ENCODE data around the gene RAD51B. TPM values are rescaled to one million over a fixed set of nuclear protein-coding genes. Genes with fewer than 3 reads are reported as not detected.
"Not testable (repeated sequence)": the region's sequence is repeated elsewhere in the genome, so short reads cannot be mapped to it uniquely, and the experiment has no call there.

RAD51B gene
- total RNA-seq, 1 donor from 2014 or later = 14.7 TPM

- DNase-seq (ENCODE audit: low spot score) = no peak
Observed at GRCh38 chr14:68109132-68109900, 289.7 kb downstream of the RAD51B start.

- no peak for DNase-seq (ENCODE audit: low spot score)
Observed at GRCh38 chr14:68111097-68111852, 291.7 kb downstream of the RAD51B start.

GRCh38 chr14:68111853-68112270 is 292.3 kb downstream of the RAD51B start:
- DNase-seq (ENCODE audit: low spot score) = no peak

GRCh38 chr14:68112442-68112841 is 292.9 kb downstream of the RAD51B start:
- no peak for DNase-seq (ENCODE audit: low spot score)

GRCh38 chr14:68113343-68113930 is 293.9 kb downstream of the RAD51B start:
- DNase-seq (ENCODE audit: low spot score) = no peak

- not testable (repeated sequence) for DNase-seq (ENCODE audit: low spot score)
Observed at GRCh38 chr14:68115952-68116351, 296.4 kb downstream of the RAD51B start.

- DNase-seq (ENCODE audit: low spot score) = no peak
Observed at GRCh38 chr14:68122651-68123050, 303.1 kb downstream of the RAD51B start.

- DNase-seq (ENCODE audit: low spot score) = no peak
Observed at GRCh38 chr14:68124050-68124449, 304.5 kb downstream of the RAD51B start.

- no peak for DNase-seq (ENCODE audit: low spot score)
Observed at GRCh38 chr14:68124979-68125731, 305.6 kb downstream of the RAD51B start.

- no peak for DNase-seq (ENCODE audit: low spot score)
Observed at GRCh38 chr14:68127166-68127565, 307.6 kb downstream of the RAD51B start.

- DNase-seq (ENCODE audit: low spot score) = no peak
Observed at GRCh38 chr14:68131907-68132306, 312.3 kb downstream of the RAD51B start.

- no peak for DNase-seq (ENCODE audit: low spot score)
Observed at GRCh38 chr14:68132563-68133121, 313.1 kb downstream of the RAD51B start.

- no peak for DNase-seq (ENCODE audit: low spot score)
Observed at GRCh38 chr14:68133856-68134255, 314.3 kb downstream of the RAD51B start.

GRCh38 chr14:68135028-68135427 is 315.4 kb downstream of the RAD51B start:
- DNase-seq (ENCODE audit: low spot score) = no peak

- no peak for DNase-seq (ENCODE audit: low spot score)
Observed at GRCh38 chr14:68135566-68135965, 316.0 kb downstream of the RAD51B start.

GRCh38 chr14:68137704-68138619 is 318.4 kb downstream of the RAD51B start:
- no peak for DNase-seq (ENCODE audit: low spot score)

GRCh38 chr14:68139431-68140075 is 320.0 kb downstream of the RAD51B start:
- no peak for DNase-seq (ENCODE audit: low spot score)

- DNase-seq (ENCODE audit: low spot score) = no peak
Observed at GRCh38 chr14:68140076-68140741, 320.6 kb downstream of the RAD51B start.

GRCh38 chr14:68140806-68141205 is 321.2 kb downstream of the RAD51B start:
- no peak for DNase-seq (ENCODE audit: low spot score)

Measured in mesenteric fat pad (tissue), 1 donor.